Measurements from ENCODE around the gene BIRC7.
A peak's percentile ranks its signal among the peaks of the same experiment; 100 is the strongest.

Gene BIRC7

DNA sequence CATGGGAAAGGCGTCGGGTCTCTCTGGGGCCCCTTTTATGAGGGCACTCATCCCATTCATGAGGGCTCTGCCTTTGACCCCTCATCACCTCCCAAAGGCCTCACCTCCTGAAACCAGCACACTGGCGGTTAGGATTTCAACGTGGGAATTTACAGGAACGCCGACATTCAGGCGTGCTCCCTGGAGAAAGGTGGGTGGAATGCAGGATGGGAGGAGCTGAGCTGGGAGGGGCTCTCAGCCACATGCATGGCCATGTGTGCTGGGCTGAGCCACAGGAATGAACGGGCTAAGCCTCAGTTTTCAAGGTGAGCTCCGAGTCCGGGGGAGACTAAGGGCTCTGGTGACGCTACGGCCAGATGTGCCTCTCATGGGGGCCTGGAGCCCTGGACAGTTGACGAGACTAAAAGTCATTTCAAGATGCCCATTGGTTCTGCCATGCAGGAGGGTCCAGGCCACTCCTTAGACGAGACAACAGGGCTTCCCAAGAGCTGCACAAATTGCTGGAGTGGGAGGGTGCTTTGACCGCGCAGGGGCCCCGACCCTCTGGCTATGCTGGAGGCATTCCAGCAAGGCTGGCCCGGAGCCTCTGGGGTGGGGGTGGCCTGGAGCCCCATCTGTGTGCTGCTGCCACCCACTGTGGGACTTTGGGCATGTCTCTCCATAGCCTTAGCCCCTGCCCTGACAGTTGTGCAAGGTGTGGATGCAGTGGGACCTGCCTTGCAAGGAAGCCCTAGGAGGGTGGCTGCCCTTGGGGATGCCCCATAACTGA is 33.1 kb downstream of the BIRC7 start:
- TF ChIP-seq, protein P1, sequence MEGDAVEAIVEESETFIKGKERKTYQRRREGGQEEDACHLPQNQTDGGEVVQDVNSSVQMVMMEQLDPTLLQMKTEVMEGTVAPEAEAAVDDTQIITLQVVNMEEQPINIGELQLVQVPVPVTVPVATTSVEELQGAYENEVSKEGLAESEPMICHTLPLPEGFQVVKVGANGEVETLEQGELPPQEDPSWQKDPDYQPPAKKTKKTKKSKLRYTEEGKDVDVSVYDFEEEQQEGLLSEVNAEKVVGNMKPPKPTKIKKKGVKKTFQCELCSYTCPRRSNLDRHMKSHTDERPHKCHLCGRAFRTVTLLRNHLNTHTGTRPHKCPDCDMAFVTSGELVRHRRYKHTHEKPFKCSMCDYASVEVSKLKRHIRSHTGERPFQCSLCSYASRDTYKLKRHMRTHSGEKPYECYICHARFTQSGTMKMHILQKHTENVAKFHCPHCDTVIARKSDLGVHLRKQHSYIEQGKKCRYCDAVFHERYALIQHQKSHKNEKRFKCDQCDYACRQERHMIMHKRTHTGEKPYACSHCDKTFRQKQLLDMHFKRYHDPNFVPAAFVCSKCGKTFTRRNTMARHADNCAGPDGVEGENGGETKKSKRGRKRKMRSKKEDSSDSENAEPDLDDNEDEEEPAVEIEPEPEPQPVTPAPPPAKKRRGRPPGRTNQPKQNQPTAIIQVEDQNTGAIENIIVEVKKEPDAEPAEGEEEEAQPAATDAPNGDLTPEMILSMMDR (IDR thresholded peaks at IDR 0.05; ENCODE audit: control insufficient read depth, extremely low read depth, insufficient read depth), result no peak
- no peak overlapping the region for H3K4me3 ChIP-seq (ENCODE audit: low read depth, low read length)
- no peak for DNase-seq (ENCODE audit: low read depth)

DNA sequence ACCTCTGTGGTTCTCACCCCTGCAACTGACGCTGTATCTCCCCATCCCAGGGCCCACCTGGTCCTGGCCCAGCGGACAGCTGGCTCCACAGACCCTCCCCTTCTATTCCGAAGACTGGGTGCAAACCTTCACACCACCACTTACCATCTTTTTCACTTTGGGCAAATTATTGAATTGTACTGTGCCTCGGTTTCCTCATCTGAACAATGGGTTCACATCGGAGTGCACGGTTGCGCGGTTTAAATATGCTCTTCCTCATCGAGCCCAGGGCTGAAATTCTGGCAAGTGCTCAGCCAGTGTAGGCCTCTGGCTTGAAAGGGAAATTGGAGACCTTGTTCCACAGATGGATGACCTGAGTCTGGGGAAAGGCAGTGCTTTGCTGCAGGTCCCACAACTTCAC is 34.0 kb downstream of the BIRC7 start:
- TF ChIP-seq, protein P1 (IDR thresholded peaks at IDR 0.05; ENCODE audit: control insufficient read depth, extremely low read depth, insufficient read depth), result no peak

DNA sequence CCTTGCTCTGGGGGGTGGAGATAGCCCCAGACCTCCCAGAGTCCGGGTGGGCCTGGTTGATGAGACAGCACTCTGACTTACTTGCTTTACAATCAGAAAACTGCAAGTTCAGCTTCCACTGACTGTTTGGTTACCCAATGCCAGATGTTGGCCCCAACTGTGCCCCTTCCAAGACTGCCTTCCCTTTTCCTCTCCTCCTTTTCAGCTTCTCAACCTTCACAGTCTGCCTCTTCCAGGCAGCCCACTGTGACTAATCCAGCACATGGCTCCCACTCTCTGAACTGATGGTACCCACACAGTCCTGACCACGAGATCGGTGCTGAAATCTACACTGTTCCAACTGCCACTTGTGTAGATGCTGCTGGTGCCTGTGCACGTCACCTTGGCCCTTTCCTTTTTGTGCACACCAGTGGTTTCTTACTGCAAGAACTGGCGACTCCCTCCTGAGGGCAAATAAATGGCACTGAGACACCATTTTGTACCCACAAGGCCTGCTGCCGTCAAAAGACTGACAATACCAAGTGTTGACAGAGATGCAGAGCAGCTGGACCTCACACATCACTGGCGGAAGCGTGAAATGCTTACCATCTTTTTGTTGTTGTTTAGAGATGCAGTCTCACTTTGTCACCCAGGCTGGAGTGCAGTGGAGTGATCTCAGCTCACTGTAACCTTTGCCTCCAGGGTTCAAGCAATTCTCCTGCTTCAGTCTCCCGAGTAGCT is 35.1 kb downstream of the BIRC7 start:
- TF ChIP-seq, protein P1 (IDR thresholded peaks at IDR 0.05; ENCODE audit: control insufficient read depth, extremely low read depth, insufficient read depth), result no peak
- no peak for DNase-seq (ENCODE audit: low read depth)

More for the DNA sequence above, 34.0 kb downstream of the BIRC7 start:
- DNase-seq (ENCODE audit: low read depth), result no peak
- no peak overlapping the region for H3K4me3 ChIP-seq (ENCODE audit: low read depth, low read length)

DNA sequence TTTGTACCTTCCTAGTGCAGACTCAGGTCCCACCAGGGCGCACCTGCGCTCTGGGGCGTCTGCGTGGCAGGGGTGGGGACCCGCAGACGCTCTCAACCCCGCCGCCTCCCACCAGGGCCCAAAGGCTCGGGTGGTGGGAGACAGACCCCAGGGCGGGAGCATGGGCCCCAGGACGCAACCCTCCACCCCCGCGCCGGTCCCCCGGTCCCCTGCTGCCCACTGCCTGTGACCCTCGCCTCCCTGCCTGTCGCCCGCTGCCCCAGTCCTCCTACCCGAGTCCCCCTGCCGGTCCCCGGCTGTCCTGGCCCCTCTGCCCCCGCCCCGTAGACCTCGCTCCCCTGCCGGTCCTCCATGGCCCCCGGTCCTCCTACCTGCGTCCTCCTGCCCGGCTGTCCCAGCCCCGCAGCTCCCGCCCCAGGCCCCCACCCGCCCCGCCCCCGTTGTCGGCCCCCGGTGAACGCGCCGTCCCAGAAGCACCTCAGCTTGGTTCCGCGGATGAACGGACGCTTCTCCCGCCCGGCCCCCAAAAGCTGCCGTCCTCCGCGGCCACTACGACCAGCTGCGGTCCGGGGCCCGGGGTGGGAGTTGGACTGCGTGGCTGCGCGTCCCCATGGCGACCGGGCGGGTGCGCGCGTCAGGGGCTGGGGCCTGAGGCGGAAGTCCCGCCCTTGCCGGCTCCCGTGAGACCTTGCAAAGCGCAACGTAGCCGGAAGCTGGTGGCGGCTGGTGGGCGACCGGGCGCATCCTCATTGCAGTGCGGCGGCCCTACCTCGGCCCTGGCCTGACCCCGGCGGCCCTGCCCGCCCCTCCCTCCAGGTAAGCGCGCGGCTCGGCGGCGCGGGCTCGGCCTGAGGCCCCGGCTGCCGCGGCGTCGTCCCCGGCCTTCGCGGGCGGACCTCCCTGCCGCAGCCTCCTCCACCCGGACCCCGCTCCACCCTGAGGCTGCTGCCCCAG is 36.7 kb downstream of the BIRC7 start, which contains the start of gene ARFGAP1:
ARFGAP1 (plus strand) TSS at position 709 of the 954 bp plus-strand sequence. CDS start 2,768 bp downstream, outside the sequence.
- DNase-seq (ENCODE audit: low read depth), result peak; percentile 47
- TF ChIP-seq, protein P1 (IDR thresholded peaks at IDR 0.05; ENCODE audit: control insufficient read depth, extremely low read depth, insufficient read depth), result no peak
- H3K4me3 ChIP-seq (ENCODE audit: low read depth, low read length), result peak within 1 kb of the TSS; percentile 93

More for the DNA sequence above, 35.1 kb downstream of the BIRC7 start:
- H3K4me3 ChIP-seq (ENCODE audit: low read depth, low read length), result no peak overlapping the region

DNA sequence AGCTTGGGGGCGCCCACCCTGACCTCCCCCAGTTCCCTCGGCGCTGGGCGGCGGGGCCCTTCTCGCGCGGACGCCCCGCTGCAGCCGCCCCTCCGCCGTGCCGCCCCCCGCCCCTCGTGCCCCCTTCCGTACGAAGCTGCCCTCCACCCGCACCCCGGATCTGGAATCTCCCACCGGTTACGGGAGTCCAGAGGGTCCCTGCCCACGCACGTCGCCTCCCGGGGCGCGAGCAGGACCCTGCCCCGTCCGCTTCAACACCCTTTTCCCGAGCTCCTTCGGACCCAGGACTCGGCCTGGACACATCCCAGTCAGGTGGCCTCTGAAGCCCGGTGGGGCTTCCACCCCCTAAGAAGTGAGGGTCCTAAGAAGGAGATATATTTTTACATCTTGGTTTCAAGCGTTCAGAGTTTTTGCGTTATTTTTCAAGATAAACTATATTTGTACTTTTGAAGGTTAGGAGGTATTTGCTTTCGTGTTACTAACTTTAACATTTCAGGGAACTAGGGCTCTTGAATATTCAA is 37.4 kb downstream of the BIRC7 start:
- H3K4me3 ChIP-seq (ENCODE audit: low read depth, low read length), result peak overlapping the region; percentile 93
- TF ChIP-seq, protein P1 (IDR thresholded peaks at IDR 0.05; ENCODE audit: control insufficient read depth, extremely low read depth, insufficient read depth), result no peak
- DNase-seq (ENCODE audit: low read depth), result no peak
